Activated CD8-positive, alpha-beta memory T cell treated with anti-CD3 and anti-CD28 coated beads, Interleukin-2, amount 50 U/mL, for 24 hours (primary cell): ENCODE measurements around the gene STIMATE.

Source experiments
- DNase-seq: peaks from one replicate; pipeline ENCODE4 v3.0.0-alpha.2; 2020; ENCODE audit errors: extremely low read depth

The STIMATE gene

DNA sequence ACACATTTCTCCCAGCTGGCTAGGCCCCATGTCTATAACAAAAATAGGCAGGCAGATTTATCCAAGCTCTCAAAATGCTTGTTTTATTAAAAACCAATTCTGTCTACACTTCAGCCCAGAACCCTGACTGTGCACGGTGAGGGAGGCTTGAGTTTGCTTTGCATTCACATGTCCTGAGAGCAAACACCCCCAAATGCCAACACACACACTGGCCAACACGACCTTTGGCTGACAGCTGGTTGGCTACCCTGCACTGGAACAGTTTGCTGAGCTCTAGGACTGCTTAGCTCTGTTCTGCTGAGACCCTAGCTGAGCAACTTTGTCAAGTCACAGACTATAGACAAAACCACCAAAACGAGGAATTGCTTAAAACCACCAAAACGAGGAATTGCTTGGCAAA lies 3.6 kb downstream of the STIMATE start:
- DNase-seq = no peak

DNA sequence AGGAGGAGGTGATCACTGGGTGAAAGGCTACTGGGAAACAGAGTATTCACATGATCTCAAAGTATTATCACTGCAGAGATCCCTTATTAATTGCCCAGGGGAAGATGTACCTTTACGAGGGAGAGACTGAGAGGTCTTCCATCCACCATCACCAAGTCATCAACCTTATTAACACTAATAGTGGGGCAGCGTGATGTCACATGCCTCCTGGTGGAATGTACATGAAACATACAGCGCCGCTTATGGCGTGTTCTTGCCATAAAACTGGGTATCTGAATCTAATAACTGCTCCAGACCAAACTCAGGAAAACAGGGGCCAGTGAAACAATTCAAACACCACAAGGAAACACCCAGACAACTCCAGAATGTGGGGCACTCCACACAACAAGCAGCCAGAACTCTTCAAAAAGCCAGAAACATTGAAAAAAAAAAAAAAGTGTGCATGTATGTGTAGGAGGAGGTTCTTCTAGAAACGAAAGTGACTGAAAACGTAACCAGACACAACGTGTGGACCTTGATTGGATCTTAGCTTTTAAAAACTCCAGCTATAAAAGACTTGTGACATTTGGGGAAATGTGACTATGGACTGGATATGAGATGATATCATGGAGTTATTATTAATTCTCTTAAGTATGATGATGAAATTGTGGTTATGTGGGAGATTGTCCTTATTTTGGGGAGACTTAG lies 4.6 kb downstream of the STIMATE start:
- no peak for DNase-seq

DNA sequence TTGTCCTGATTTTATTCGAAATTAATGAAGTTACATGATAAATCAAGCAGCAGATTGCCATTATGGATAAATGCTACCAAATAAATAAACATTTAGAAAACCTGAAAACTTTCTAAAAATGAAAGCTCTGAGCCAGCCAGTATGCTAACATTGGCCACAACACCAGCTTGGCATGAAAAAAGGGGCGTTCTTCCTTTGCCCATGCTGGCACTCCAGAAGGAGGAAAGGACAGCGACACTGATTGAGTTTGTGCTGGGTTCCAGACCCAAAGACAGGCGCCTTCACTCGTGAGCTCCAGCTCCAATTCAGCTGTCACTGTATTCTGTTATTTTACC lies 5.1 kb downstream of the STIMATE start:
- no peak for DNase-seq

DNA sequence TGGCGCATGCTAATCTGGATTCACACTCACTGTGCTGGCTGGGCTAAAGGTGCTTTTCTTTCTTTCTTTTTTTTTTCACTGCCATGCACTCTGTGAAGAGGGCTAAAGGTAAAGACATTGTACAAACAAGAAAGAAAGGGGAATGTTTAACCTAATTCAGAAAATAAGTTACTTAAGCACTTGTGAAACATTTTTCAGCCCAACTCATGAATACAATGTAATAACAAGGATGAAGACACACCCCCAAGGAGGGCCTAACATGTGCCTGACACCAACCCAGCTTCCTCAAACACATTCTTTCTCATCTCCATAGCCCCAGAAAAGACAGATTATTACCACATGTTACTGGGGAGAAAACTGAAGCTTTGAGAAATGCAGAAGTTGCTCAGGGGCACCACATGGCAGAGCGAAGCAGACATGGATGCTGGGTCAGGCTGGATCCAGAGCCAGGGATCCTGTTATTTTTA lies 5.7 kb downstream of the STIMATE start:
- no peak for DNase-seq

DNA sequence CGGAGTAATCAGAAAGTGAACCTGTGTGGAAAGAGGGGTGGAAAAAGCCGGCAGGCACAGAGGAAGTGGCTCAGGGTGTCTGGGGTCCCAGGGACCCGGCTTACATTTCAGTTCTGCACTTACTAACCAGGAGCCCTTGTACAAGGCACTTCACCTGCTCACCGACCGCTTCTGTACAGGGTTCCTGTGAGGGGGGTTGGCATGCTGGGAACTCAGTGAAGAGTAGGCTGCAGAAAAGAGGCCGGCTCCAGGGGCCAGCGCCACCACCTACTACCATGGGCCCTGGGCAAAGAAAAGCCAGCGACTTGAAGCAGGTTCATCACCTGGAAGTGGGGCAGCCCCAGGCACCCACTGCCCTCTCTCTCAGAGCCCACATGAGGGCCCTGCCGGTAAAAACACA lies 6.2 kb downstream of the STIMATE start:
- DNase-seq = no peak

DNA sequence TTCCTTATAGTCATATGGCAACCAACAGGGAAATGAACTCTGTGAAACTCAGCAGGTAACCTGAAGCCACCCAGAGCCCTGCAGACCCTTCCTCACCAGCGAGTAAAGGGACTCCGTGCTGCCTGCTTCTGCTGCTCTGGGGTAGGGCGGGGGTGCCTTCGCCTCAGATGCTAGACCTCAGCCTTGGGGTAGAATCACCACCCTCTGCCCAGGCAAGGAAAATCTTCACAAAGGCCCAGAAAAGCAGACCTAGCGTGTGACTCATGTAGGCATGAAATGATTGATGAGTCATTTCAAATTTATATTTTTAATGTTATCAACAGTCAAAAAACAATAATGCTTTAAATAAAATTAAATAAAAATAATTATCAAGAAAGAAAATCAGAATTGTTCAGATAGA lies 6.6 kb downstream of the STIMATE start:
- DNase-seq = no peak

DNA sequence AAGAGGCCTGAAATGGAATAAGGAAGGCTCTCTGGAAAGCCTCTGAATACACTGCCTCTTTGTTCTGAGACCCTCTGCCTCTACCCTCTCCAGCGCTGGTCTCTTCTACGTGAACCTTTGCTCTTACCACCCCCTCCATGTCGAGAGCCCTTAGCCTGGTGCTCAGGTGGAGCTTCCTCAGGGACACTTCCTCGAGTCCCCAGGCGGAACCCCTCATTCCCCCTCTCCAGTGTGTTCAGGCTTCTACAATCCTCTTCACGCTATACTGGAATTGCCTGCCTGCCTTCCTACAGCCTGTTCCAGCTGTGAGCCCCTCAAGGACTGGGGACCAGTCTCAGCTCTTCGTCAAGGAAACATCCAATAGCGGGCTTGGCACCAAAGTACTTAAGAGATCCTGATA lies 7.4 kb downstream of the STIMATE start:
- no peak for DNase-seq

DNA sequence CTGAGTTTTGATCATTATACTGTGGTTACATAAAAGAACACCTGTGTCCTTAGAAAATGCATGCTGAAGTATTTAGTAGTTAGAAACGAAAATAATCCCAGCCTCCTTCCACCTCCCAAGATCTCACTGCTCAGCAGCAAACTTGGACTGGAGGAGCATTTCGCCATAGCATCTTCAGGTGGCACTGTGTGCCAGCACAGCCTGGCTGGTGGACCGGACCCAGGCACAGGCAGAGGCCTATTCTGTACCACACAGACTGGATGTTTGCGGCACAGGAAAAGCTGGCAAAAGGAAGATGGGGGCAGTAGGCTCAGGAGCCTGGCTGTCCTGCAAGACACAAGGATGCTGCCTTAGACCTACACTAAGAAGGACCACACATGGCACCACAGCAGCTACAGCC lies 10.2 kb downstream of the STIMATE start:
- DNase-seq = no peak

DNA sequence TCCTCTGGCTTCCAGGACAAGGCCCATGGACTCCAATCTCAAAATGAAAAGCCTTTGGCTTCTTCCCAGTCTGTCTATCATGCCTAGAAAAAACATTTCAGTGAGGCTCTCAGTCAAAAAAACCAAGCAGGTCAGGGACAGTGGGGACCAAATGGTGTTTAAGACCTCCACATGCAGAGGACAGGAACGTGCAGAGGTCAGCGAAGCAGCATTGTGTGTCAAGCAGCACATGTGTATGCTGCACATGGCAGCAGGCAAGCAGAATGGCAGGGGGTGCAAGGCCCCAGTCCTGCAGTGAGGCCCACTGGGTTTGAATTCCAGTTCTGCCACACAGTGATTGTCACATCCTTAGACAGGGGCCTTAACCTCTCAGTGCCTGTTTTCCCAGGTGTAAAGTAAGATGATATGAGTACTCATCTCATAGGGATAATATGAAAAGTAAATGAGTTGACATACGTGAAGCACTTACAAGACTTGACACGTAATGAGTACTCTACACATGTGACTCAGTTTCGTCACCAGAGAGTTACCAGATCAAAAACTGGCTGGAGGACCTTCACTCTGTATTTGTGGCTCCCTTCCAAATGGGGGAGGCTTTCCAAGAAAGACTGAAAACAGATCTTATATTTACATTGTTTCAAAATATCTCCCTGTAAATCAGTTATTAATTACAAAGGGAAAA lies 11.2 kb downstream of the STIMATE start:
- no peak for DNase-seq

DNA sequence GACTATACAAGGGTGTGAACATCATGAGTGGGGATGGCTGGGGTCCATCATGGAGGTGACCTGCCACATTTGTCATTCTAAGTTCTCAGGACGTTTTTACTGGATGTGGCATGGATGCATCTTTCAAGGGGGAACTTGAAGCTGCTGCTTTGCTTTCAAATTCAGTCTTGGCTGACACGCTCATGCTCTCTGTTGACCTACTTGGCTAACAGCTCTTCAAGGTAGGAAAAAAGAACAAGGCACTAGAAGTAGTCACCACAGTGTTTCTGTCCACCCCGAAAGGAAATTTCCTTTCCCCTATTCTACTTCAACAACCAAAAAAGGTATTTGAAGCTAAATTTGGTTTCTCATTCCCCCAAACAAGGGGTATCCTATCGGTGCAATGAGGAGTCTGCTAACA lies 15.0 kb downstream of the STIMATE start:
- DNase-seq = no peak

DNA sequence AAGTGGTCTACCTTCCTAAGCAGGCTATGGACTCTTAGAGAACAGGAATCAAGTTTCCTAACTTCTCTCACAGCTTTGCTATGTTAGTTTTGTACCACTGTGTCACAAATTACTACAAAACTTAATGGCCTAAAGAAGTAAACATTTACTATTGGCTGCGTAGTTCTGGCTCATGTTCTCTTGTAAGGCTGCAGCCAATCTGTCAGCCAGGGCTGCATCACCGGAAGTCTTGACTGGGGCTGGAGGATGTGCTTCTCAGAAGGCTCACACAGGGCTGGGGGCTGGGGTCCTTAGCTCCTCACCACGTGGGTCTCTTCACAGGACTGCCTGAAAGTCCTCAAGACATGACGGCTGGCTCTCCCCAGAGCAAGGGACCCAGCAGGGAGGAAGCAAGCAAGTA lies 15.5 kb downstream of the STIMATE start:
- DNase-seq = no peak

DNA sequence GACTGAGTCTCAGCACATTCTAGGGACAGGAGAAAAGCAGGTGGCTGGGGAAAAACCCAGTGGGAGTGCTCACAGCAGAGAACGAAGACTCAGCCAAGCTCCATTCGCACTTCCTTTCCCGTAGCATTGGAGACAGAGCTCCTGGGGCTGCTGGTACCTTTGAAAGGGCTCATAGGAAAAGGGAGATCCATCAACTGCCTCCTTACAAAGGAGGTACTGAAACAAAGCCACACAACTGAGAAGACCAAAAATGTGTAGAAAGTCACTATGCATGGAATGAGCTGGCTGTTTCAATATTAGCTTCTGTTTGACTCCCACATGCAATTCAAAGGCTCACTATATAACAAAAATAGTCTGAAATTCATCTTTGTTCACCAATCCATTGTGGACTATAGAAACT lies 16.9 kb downstream of the STIMATE start:
- no peak for DNase-seq

DNA sequence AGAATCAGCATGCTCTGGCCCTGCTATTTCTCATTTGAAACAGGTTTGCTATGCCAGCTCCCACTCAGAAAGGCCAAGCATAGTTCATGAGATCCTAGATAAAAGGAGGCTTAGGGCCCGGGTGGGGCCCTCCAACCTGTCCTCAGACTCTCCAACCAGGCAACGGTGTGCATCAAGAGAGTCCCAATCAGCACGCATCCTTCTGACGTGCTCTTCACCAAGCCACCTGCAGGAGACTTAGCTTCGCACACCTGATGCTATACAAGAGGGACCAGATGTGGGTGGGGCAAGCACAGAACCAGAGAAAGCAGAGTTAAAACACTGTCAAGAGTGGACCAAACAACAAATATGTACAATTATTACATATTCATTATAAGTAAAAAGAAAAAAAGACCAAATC lies 17.3 kb downstream of the STIMATE start:
- no peak for DNase-seq

DNA sequence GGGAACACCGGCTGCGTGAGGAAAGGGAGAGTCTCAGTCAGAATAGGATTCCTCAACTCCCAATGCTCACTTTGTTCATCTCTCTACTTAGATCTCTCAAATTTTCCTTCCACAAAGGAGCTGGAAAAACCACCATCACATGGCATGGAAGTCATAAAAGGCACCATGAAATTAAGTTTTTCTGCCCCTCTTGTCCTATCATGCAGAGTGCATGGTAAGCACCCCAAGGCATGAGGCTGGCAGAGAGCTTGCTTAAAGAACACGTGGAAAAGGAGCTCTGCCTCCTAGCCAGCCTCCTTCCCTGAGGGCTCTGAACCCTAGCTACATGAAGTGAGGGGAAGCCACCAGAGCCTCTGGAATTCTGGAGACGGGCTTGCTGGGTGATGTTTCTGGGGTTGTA lies 17.8 kb downstream of the STIMATE start:
- no peak for DNase-seq

DNA sequence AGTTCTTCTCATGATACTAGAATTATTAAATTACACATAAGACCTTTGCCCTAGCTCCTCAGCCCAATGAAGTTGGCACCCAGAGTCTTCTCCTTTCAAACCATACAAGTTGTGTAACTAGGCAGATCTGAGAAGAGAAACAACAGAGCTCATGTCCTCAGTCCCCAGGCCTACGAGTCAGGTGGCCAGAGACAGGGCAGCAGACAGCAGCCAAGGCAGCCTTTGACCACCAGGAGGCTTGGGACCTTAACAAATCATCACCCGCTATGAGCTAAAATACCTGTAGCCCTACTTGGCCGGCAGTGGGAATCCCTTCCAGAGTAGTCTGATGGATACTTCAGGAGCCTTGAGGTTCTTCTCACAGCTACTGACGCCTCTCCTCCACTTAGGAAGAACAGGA lies 18.3 kb downstream of the STIMATE start:
- DNase-seq = no peak

DNA sequence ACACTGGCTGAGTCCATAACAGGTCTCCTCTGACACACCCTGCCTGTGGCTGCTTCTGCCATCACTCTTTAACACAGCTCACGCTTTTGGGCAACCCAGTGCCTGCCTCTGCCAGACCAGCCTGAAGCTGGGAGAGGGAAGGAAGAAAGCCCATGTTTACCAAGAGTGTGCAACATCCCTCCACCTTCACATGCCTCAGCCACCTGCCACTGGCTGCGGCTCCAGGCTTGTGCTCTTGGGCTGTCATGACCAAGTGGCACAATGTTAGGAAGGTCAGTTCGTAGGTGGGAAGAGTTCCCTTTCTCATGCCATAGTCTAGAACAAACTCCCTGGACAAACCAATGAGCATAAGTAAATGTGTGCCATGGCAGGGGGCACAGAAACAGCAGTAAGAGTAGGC lies 20.3 kb downstream of the STIMATE start:
- DNase-seq = no peak

DNA sequence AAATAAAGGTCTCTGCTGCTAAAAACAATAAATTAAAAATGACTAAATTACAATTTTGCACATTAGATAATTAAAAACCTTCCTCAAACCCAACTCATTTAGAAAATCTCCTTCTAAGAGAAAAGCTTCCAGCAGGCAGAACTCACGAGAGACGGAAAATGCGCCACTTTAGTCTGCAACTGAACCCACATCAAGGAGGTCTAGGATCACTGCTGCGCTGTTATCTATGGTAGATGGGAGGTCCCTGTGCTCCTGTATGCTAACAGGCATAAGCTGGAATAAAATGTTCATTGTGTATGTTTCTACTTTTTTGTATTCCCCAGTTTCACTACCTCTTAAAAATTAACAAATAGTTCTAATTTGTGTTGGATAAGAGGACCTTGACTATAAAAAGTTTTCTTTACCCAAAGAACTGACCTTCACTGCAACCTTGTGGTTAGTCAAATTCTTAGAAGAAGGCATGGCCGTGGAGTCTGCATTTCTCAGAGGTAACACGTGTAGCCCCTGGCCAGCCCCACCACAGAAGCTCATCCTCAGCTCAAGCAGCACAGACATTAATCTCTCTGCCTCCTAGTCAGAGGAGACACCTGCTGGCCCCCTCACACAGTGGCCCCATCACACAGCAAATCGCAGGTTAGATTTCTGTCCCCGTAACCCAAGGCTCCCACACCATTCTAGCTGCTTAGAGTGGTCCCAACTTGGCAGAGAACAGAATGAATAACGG lies 22.3 kb downstream of the STIMATE start:
- no peak for DNase-seq

DNA sequence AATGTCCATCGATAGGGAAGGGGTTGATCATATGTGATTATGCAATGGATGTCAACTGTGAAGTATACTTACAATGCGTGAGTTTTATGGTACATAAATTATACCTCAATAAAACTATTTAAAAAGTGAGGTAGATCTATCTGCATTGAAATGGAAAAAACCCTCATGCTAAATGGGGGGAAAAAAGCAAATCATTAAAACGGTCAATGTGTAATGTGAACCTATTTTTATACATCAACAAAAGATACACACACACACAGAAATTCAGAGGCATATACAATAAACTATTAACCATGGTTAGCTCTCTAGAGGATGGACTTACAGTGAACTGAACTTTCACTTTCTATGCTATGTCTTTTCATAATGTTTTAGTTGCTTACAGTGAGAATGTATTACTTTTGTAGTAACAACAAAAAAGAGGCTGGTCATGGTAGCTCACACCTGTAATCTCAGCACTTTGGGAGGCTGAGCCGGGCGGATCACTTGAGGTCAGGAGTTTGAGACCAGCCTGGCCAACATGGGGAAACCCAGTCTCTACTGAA lies 23.1 kb downstream of the STIMATE start:
- no peak for DNase-seq

DNA sequence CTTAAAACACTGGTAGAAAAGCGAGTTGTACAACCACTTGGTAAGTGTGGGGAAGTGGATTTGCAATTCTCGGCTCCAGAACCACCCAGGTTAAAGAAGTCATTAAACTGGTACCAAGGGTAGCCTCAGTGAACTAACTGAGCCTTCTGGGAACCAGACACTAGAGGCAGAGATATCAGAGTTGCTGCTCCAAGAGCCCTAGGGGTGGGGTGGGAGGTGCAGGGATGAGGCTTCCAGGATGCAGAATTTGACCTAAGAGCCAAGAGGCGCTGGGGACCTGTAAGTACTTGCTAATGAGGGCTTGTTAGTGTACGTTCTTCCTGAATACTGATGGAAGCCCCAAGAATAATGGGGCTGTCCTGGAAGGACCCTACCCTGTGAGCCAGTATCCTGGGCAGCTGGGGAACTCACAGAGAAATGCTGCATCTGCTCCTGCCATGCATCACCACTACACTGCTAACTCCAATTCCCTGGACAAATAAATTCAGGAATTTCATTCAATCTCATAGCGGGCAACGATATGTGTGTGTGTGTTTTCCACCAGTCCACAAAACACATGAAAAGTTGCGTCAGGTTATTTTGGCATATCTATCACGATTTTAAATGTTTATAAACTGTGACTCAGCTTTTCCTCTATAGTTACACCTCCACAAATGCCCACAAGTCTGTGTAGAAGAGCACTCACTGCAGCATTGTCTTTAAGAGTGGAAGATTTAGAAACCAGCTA lies 23.8 kb downstream of the STIMATE start:
- DNase-seq = no peak

DNA sequence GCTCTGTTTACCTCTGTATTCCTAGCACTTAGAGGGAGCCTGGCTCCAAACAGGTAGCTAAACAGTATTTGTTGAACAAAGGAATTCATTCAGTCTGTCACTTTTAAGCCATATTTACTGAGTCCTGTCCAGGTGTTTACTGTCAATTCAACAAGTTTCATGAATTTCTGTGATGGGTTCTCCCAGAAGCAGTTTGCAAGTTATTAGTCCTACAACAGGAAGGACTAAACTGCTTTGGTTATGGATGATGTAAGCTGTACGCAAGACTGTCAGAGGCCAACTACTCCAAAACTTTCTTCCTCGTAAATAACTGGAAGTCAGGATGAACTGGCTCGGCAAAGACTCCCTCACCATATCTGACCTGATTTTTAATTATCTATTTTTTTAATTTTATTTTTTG lies 25.1 kb downstream of the STIMATE start:
- no peak for DNase-seq

DNA sequence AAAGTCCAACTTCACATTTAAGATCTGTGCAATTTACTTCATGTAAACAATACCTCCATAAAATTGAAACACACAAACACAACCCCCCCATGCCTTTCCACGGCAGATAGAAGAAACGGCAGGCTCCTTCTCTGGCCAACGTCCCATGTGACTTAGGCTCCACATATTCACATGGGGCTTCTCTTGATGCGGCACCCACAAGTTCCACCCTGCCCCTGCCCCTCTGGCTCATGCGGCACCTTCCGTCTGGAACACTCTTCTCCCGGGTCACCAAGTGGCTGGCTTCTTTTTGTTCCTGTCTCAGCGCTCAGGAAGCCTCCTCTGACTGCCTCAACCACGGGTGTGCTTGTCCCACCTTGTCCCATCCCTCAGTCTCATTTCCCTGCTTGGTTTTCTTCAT lies 25.6 kb downstream of the STIMATE start:
- no peak for DNase-seq

DNA sequence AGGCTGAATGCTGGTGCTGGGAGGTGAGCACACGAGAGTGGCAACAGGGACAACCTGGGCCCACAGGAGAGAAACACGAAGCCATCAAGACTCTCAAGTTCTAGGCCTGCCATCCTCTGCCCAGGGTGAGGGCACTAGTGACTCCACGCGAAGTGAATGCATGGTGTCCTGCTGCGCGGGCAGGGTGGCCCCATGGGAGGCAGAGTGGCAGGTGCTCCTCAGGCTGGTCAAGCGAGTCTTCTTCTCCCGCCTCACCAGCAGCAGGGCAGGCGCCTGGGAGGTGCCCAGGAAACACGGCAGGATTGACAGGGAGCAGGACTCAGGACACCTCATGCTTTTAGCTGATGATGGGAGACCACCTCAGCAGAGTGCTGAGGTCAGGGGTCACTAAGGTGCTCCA lies 26.9 kb downstream of the STIMATE start:
- DNase-seq = no peak
